ENCODE measurements around the gene OR2G3. TPM values are rescaled to one million over a fixed set of nuclear protein-coding genes. Genes with fewer than 3 reads are reported as not detected.

Gene OR2G3
- total RNA-seq, 4 donors from 2014 or later: not detected

DNA sequence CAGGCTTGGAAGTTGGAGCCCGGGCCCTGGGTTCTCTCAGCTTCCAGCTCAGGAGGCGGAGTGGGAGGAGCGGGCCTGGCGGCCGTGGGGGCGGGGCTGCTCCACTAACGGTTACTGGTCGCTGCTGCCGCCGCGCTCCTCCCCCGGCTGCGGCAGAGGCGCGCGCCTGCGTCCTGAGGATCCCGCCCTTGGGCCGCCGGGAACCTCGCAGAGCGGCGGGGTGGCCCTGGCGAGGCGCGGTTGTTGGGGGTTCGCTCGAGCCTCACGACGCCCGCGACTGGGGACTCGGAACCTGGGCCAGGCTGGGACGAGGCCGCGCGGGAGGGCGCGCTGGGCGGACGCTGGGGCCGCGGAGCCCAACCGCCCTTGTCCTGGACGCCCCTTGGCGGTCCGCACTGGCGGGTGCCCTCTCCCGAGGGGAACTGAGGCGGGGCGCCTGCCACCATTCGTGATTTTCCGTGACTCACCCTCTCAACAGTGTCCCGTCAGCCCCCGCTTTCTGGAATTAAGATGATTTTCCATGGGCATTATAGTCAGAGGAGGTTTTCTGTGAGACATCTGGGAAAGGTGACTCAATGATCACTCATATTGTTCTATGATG lies 34.1 kb downstream of the OR2G3 start:
- TF ChIP-seq, protein P1, sequence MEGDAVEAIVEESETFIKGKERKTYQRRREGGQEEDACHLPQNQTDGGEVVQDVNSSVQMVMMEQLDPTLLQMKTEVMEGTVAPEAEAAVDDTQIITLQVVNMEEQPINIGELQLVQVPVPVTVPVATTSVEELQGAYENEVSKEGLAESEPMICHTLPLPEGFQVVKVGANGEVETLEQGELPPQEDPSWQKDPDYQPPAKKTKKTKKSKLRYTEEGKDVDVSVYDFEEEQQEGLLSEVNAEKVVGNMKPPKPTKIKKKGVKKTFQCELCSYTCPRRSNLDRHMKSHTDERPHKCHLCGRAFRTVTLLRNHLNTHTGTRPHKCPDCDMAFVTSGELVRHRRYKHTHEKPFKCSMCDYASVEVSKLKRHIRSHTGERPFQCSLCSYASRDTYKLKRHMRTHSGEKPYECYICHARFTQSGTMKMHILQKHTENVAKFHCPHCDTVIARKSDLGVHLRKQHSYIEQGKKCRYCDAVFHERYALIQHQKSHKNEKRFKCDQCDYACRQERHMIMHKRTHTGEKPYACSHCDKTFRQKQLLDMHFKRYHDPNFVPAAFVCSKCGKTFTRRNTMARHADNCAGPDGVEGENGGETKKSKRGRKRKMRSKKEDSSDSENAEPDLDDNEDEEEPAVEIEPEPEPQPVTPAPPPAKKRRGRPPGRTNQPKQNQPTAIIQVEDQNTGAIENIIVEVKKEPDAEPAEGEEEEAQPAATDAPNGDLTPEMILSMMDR (IDR thresholded peaks at IDR 0.05; ENCODE audit: low read depth): no peak

- TF ChIP-seq, protein P1 (IDR thresholded peaks at IDR 0.05; ENCODE audit: low read depth): no peak
Measured at GRCh38 chr1:247642742-247643141, 37.4 kb downstream of the OR2G3 start.

DNA sequence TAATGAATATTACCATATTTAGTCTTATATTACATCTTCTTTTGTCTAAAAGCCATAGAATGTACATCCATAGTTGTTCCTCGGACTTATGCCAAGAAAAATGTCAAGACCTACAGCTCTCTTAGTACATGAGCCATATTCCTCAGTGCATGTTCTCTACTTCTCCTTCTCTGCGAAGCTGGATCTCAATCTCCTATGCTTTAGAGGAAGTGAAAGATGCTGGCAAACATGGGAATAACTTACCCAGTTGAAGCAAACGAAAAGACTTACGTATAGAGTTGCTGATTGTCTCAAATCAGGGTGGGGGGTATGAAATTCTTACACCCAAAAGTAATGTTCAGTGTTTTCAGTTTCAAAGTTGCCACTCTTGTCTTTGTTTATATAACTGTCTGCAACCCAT lies 41.5 kb downstream of the OR2G3 start:
- TF ChIP-seq, protein P1 (IDR thresholded peaks at IDR 0.05; ENCODE audit: low read depth): no peak

GRCh38 chr1:247647864-247648263 lies 42.5 kb downstream of the OR2G3 start:
- TF ChIP-seq, protein P1 (IDR thresholded peaks at IDR 0.05; ENCODE audit: low read depth): no peak

DNA sequence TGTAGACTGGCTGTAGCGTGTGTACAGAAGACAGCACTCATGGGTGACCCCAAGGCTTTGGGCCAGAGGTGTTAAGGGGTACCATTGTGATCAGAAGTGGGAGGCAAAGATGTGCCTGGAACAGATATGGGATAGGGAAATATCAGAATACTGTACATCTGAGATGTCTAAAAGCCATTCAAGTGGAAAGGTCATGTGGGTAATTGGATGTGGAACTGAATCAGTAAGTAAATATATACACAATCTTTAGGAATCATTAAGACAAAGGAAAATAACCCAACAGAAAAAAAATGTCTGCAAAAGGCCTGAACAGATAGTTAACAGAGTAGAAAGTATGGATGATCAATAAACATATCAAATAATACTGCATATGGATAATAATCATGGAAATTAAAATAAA lies 47.7 kb downstream of the OR2G3 start:
- TF ChIP-seq, protein P1 (IDR thresholded peaks at IDR 0.05; ENCODE audit: low read depth): no peak

Small RNAs within 50 kb of the gene (small RNA-seq; reads per million reads assigned to genes)
- not detected for gene RF00026

Other genes with a start within 250 kb of the OR2G3 start
- gene NLRP3, start 189.4 kb upstream of the OR2G3 start, total RNA-seq: 1 to 10 TPM; 3.4 to 9.6 (median 7.0) TPM
- not detected for gene OR2B11, start 147.5 kb upstream of the OR2G3 start, total RNA-seq
- under 1 TPM in 1 of 4 donors, not detected in 3; 0.17 TPM for gene OR2C3, start 69.1 kb upstream of the OR2G3 start, total RNA-seq
- 1 to 10 TPM in 2 of 4 donors, under 1 TPM in 2; 0.68 to 2.1 (median 0.93) TPM for gene GCSAML, start 56.5 kb upstream of the OR2G3 start, total RNA-seq
- not detected for gene OR2G2, start 17.2 kb upstream of the OR2G3 start, total RNA-seq
- not detected for gene OR13G1, start 74.2 kb downstream of the OR2G3 start, total RNA-seq
- gene OR6F1, start 111.1 kb downstream of the OR2G3 start, total RNA-seq: not detected
- gene OR14K1, start 133.0 kb downstream of the OR2G3 start, total RNA-seq: not detected
- gene OR14A2, start 142.6 kb downstream of the OR2G3 start, total RNA-seq: not detected
- not detected for gene OR1C1, start 155.0 kb downstream of the OR2G3 start, total RNA-seq
- not detected for gene OR14A16, start 218.5 kb downstream of the OR2G3 start, total RNA-seq
- gene OR11L1, start 236.3 kb downstream of the OR2G3 start, total RNA-seq: not detected

Data from subcutaneous adipose tissue (tissue), 4 donors.